Ovary (tissue), 3 donors: ENCODE measurements around the gene DNAAF5.

Experiments
- CTCF ChIP-seq, 3 donors: fragments of 450-650 bp in 2 of 3; fragments of 200-600 bp in 1 of 3; IDR thresholded peaks; one replicate each; pipeline versions ENCODE4 v1.5.1 to v1.8.0; 2016 to 2022; ENCODE audit warnings: antibody characterized with exemption in 3 of 3, mild to moderate bottlenecking in 1 of 3
- EP300 ChIP-seq: sonication (generic); formaldehyde crosslinking; IDR thresholded peaks from one replicate; pipeline ENCODE4 v1.6.1; 2017; ENCODE audit warnings: antibody characterized with exemption
- donor health status: DM: no; HTN: no; CAD: no.

DNA sequence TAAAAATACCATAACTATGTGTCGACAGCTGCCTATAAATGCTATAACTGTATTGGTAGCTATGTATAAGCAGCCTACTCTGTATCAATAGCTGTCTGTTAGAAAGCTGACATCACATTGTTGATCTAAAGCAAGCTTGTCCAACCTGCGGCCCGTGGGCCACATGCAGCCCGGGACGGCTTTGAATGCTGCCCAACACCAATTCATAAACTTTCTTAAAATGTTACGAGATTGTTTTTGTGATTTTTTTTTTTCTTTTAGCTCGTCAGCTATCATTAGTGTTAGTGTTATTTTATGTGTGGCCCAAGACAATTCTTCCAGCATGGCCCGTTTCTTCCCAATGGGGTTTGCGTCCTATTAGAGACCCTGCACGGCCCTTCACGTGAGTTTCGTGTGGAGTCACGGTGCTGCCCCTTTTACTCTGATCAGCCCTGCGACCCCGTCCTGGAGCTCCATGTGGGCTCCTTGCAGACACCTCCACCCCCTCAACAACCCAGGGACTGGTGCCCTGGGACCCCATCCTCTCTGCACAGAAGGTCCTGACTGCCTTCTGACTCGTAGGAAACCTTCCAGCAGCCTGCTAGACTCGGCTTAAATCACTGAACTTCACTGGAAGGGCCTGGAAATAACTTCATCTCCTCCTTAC lies 5.1 kb downstream of the DNAAF5 start:
- no peak for TF ChIP-seq CTCF (IDR thresholded peaks at IDR 0.05)
- TF ChIP-seq EP300: no peak
